Mesendoderm (in vitro differentiated cells): ENCODE data around the gene ZNF764.

ENCODE experiments used
- DNase-seq: peaks from one replicate; pipeline ENCODE4 v3.0.0; 2013
- H2AK5ac ChIP-seq: 2 replicates; pipeline ENCODE4 v1.6.1; 2013; ENCODE audit warnings: low read length, inconsistent platforms
- H2BK120ac ChIP-seq: 2 replicates; pipeline ENCODE4 v1.6.1; 2013; ENCODE audit warnings: low read depth, mild to moderate bottlenecking, low read length, moderate library complexity, mixed read lengths
- H2BK15ac ChIP-seq: replicated peaks from 2 replicates; pipeline ENCODE4 v1.6.1; 2013; ENCODE audit warnings: low read depth, mild to moderate bottlenecking, moderate library complexity
- H2BK5ac ChIP-seq: 2 replicates; pipeline ENCODE4 v1.6.1; 2013; ENCODE audit warnings: low read length, inconsistent platforms
- H3K18ac ChIP-seq: 2 replicates; pipeline ENCODE4 v1.6.1; 2013; ENCODE audit warnings: mild to moderate bottlenecking, low read length, mixed read lengths
- H3K23ac ChIP-seq: one replicate; pipeline ENCODE4 v1.6.1; 2013; ENCODE audit warnings: low read length
- H3K27ac ChIP-seq: 2 replicates; pipeline ENCODE4 v1.5.1; 2013; ENCODE audit warnings: low read depth, mild to moderate bottlenecking, inconsistent platforms, low read length, moderate library complexity
- H3K27me3 ChIP-seq: 2 replicates; pipeline ENCODE4 v1.6.1; 2013; ENCODE audit warnings: low read length, control low read depth, mild to moderate bottlenecking, inconsistent platforms; ENCODE audit not compliant: insufficient read depth, poor library complexity
- H3K36me3 ChIP-seq: 2 replicates; pipeline ENCODE4 v1.6.1; 2013; ENCODE audit warnings: low read length, inconsistent platforms; ENCODE audit not compliant: control insufficient read depth, insufficient read depth
- H3K4ac ChIP-seq: one replicate; pipeline ENCODE4 v1.6.1; 2013; ENCODE audit warnings: low read depth, mild to moderate bottlenecking, low read length, moderate library complexity
- H3K4me1 ChIP-seq: 2 replicates; pipeline ENCODE4 v1.6.1; 2013; ENCODE audit warnings: low read depth, low read length, inconsistent platforms; ENCODE audit not compliant: control insufficient read depth
- H3K4me2 ChIP-seq: 2 replicates; pipeline ENCODE4 v1.6.1; 2013; ENCODE audit warnings: low read length
- H3K4me3 ChIP-seq: 2 replicates; pipeline ENCODE4 v1.5.1; 2013; ENCODE audit warnings: mild to moderate bottlenecking, low read length
- H3K56ac ChIP-seq: one replicate; pipeline ENCODE4 v1.6.1; 2013; ENCODE audit warnings: low read length
- H3K79me1 ChIP-seq: 2 replicates; pipeline ENCODE4 v1.6.1; 2013; ENCODE audit warnings: low read length, inconsistent platforms
- H3K79me2 ChIP-seq: 2 replicates; pipeline ENCODE4 v1.6.1; 2013; ENCODE audit warnings: mild to moderate bottlenecking, low read length; ENCODE audit not compliant: control insufficient read depth, insufficient read depth
- H3K9ac ChIP-seq: 2 replicates; pipeline ENCODE4 v1.6.1; 2013; ENCODE audit warnings: low read length, inconsistent platforms
- H4K5ac ChIP-seq: one replicate; pipeline ENCODE4 v1.6.1; 2013; ENCODE audit warnings: low read length
- H4K8ac ChIP-seq: one replicate; pipeline ENCODE4 v1.6.1; 2013; ENCODE audit warnings: low read depth, mild to moderate bottlenecking, control low read depth, low read length, moderate library complexity
- WGBS: extraction: QIAGEN DNeasy Blood & Tissue Kit; methylation state at CpG from one replicate; pipeline ENCODE4 v1.1.7; 2013; ENCODE audit warnings: low lambda C conversion rate, missing lambda C conversion rate; ENCODE audit not compliant: insufficient coverage; ENCODE audit errors: extremely low coverage; 5-methylcytosine and 5-hydroxymethylcytosine counted together

ZNF764 gene

DNA sequence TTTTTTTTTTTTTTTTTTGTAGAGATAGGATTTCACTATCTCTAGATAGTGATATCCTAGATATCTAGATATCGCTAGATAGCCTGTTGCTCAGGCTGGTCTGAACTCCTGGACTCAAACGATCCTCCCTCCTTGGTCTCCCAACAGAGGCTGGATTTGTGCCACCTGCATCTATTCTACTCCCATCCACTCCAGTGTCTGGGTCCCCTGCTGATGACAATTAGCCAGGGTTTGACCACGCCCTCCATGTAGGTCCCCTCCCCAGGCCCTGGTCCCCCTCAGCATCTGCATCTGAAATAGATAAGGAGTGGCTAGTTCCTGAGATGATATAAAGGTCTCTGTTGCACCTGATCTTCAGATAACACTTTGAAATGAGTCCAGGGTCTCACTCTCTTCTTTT lies 11.1 kb upstream of the ZNF764 start:
- Histone ChIP-seq H3K23ac (no peak overlapping the region), H3K4me3 (no peak overlapping the region), H4K8ac (no peak overlapping the region), H3K18ac (no peak overlapping the region), H4K5ac (no peak overlapping the region), H3K56ac (no peak overlapping the region), H3K9ac (no peak overlapping the region), H3K4me2 (no peak overlapping the region), H2AK5ac (no peak overlapping the region), H3K4me1 (no peaks in the 10 kb centered on the region), H3K27ac (no peak overlapping the region), H2BK15ac (no peak overlapping the region), H3K79me2 (no peaks in the 10 kb centered on the region), H3K79me1 (no peaks in the 10 kb centered on the region), H3K36me3 (no peaks in the 10 kb centered on the region), H3K27me3 (no peaks in the 10 kb centered on the region), H2BK120ac (no peak overlapping the region), H3K4ac (no peak overlapping the region), H2BK5ac (no peak overlapping the region)
- WGBS: no CpG with 5 or more reads among the region's 3 CpGs
- DNase-seq: no peak

DNA sequence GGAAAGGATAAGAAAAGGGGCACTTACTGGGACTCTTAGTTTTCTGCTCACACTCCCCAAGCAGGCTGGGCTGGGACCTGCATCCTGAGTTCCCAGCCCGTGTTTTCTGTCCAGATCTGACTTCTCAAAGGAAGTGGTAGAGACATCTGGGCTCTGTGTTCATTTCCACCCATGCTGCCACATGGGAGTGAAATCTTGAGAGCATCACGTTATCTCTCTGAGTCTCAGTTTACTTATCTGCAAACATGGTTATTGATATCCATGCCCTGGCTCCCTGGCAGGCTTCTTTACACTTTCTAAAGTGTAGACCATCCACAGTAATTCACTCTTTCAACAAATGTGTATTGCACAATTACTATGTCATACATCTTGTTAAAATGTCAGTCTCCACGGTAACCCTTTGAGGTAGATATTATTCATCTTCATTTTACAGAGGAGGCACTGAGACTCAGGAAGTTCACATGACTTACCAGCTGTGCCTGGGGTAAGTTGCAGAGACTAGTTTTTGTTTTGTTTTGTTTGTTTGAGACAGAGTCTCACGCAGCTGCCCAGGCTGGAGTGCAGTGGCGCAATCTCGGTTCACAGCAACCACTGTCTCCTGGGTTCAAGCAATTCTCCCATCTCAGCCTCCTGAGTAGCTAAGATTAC lies 9.9 kb upstream of the ZNF764 start:
- Histone ChIP-seq H2BK120ac (no peak overlapping the region), H3K27me3 (no peaks in the 10 kb centered on the region), H2BK5ac (no peak overlapping the region), H3K18ac (no peak overlapping the region), H4K5ac (no peak overlapping the region), H2AK5ac (no peak overlapping the region), H4K8ac (no peak overlapping the region), H3K4me3 (no peak overlapping the region), H3K4me1 (no peaks in the 10 kb centered on the region), H3K79me1 (no peaks in the 10 kb centered on the region), H3K27ac (no peak overlapping the region), H3K56ac (no peak overlapping the region), H2BK15ac (no peak overlapping the region), H3K4ac (no peak overlapping the region), H3K36me3 (no peaks in the 10 kb centered on the region), H3K23ac (no peak overlapping the region), H3K4me2 (no peak overlapping the region), H3K79me2 (no peaks in the 10 kb centered on the region), H3K9ac (no peak overlapping the region)
- WGBS: no CpG with 5 or more reads among the region's 6 CpGs
- no peak for DNase-seq

DNA sequence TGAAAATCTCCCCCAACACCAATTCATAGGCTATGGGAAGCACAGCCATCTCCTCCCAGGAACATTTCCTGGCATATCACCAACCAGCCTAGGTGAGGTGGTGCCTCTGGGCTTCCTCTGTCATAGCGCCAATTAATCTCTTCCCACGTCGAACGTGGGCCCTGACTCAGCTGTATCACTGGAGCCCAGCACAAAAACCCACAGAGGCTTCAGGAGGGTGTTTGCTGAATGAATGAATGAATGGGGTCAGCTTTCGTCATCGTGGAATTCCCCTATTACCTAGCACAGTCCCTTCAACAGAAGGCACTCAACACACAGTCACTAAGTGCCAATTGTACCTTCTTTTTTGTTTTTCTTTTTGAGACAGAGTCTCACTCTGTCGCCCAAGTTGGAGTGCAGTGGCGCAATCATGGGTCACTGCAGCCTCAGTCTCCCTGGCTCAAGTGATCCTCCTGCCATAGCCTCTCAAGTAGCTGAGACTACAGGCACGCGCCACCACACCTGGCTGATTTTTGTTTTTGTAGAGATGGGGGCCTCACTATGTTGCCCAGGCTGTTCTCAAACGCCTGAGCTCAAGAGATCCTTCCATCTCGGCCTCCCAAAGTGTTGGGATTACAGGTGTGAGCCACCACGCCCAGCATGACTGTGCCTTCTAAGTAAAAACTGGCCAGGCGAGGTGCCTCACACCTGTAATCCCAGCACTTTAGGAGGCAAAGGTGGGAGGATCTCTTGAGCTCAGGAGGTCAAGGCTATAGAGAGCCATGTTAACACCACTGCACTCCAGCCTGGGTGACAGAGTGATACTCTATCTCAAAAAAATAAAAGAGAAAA lies 9.2 kb upstream of the ZNF764 start:
- no peak overlapping the region for H3K23ac ChIP-seq
- no CpG with 5 or more reads among the region's 14 CpGs for WGBS

DNA sequence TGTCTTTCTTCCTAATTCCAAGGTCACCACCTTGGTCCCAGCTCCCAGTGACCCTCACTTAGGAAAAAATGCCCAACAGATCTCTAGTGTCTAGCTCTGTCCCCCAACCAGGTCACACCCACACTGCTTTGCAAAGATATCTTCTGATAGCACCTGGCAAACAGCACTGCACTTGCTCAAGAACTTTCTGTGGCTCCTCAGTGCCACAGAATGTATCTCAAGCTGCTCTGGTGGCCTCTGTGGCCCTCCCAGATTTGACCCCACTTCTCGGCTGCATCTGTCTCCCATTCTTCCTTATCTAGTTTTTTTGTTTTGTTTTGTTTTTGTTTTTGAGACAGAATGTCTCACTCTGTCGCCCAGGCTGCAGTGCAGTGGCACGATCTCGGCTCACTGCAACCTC lies 8.4 kb upstream of the ZNF764 start:
- Histone ChIP-seq H3K4me2 (no peak overlapping the region), H3K79me2 (no peaks in the 10 kb centered on the region)

More for the DNA sequence above, 9.2 kb upstream of the ZNF764 start:
- no peak overlapping the region for H3K56ac ChIP-seq
- no peak overlapping the region for H3K18ac ChIP-seq
- no peak overlapping the region for H3K27ac ChIP-seq
- H3K79me2 ChIP-seq: no peaks in the 10 kb centered on the region
- H3K9ac ChIP-seq: no peak overlapping the region
- H3K4me3 ChIP-seq: no peak overlapping the region
- H2AK5ac ChIP-seq: no peak overlapping the region
- no peak overlapping the region for H2BK120ac ChIP-seq
- H4K8ac ChIP-seq: no peak overlapping the region
- no peak overlapping the region for H3K4me2 ChIP-seq
- H3K27me3 ChIP-seq: no peaks in the 10 kb centered on the region
- no peak overlapping the region for H3K4ac ChIP-seq
- DNase-seq: no peak
- H2BK15ac ChIP-seq: no peak overlapping the region
- H3K36me3 ChIP-seq: no peaks in the 10 kb centered on the region
- no peaks in the 10 kb centered on the region for H3K4me1 ChIP-seq
- no peak overlapping the region for H2BK5ac ChIP-seq
- no peaks in the 10 kb centered on the region for H3K79me1 ChIP-seq
- no peak overlapping the region for H4K5ac ChIP-seq

GRCh38 chr16:30565984-30566383 lies 7.8 kb upstream of the ZNF764 start:
- Histone ChIP-seq H3K36me3 (no peaks in the 10 kb centered on the region), H3K79me2 (no peaks in the 10 kb centered on the region), H4K8ac (no peak overlapping the region), H3K4me1 (no peaks in the 10 kb centered on the region), H3K56ac (no peak overlapping the region), H3K9ac (no peak overlapping the region), H2AK5ac (no peak overlapping the region), H2BK120ac (no peak overlapping the region), H3K27me3 (no peaks in the 10 kb centered on the region), H3K18ac (no peak overlapping the region), H3K27ac (no peak overlapping the region), H4K5ac (no peak overlapping the region), H2BK5ac (no peak overlapping the region), H3K4ac (no peak overlapping the region), H3K23ac (no peak overlapping the region), H3K79me1 (no peaks in the 10 kb centered on the region), H3K4me2 (no peak overlapping the region), H3K4me3 (no peak overlapping the region), H2BK15ac (no peak overlapping the region)
- DNase-seq: no peak
- no CpG with 5 or more reads among the region's 8 CpGs for WGBS

More for the DNA sequence above, 8.4 kb upstream of the ZNF764 start:
- H2AK5ac ChIP-seq: no peak overlapping the region
- H3K79me1 ChIP-seq: no peaks in the 10 kb centered on the region
- no peak overlapping the region for H3K9ac ChIP-seq
- no peak overlapping the region for H3K56ac ChIP-seq
- no peak overlapping the region for H3K4me3 ChIP-seq
- H3K36me3 ChIP-seq: no peaks in the 10 kb centered on the region
- no peak overlapping the region for H4K5ac ChIP-seq
- H4K8ac ChIP-seq: no peak overlapping the region
- H3K27ac ChIP-seq: no peak overlapping the region
- no peaks in the 10 kb centered on the region for H3K27me3 ChIP-seq
- H2BK15ac ChIP-seq: no peak overlapping the region
- H2BK5ac ChIP-seq: no peak overlapping the region
- WGBS: no CpG with 5 or more reads among the region's 4 CpGs
- no peak overlapping the region for H3K23ac ChIP-seq
- no peak overlapping the region for H3K18ac ChIP-seq
- no peaks in the 10 kb centered on the region for H3K4me1 ChIP-seq
- no peak overlapping the region for H2BK120ac ChIP-seq
- no peak overlapping the region for H3K4ac ChIP-seq
- no peak for DNase-seq
